Measurements from ENCODE around the gene NPFFR1. TPM values are rescaled to one million over a fixed set of nuclear protein-coding genes. Genes with fewer than 3 reads are reported as not detected.

The NPFFR1 gene
- total RNA-seq, 2 experiments from 2014 or later, result 0.02 TPM; not detected in 1

DNA sequence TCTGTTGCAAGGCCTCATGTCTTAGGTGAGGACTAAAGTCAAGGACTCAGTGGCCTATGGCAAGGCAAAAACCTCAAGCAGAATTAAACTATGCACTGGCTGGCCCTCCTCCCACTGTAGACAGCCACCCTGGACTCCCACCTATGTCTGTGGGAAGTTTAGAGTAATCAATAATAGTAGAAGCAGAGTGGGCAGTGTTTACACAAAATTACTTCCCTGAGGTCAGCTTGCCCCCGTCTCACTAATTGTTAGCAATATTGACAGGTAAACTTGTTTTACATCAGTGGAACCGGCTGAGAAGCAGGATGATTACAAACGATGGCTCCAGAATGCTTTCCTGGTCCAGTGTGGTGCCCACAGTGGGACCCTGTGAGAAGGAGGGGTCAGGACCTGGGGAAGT is 27.9 kb upstream of the NPFFR1 start:
- no peaks in the 10 kb centered on the region for H3K27me3 Mint-ChIP-seq
- H3K4me3 Mint-ChIP-seq, result no peak overlapping the region
- POLR2A ChIA-PET, result no interaction called here
- DNase-seq, result no peak
- no peaks in the 10 kb centered on the region for H3K4me1 Mint-ChIP-seq (ENCODE audit: low read depth)
- intact Hi-C loops (cut with micrococcal nuclease), result no loop called here
- H3K27ac Mint-ChIP-seq, result no peak overlapping the region
- peaks cover 5% of the 10 kb centered on the region for H3K9me3 Mint-ChIP-seq
- CTCF ChIA-PET, result no interaction called here
- no peaks in the 10 kb centered on the region for H3K36me3 Mint-ChIP-seq

GRCh38 chr10:70309661-70310060 is 25.9 kb upstream of the NPFFR1 start:
- Mint-ChIP-seq H3K27ac (no peak overlapping the region), H3K4me3 (no peak overlapping the region), H3K27me3 (no peaks in the 10 kb centered on the region), H3K9me3 (peaks cover 5% of the 10 kb centered on the region), H3K36me3 (no peaks in the 10 kb centered on the region), H3K4me1 (ENCODE audit: low read depth) (no peaks in the 10 kb centered on the region)
- ChIA-PET CTCF (no interaction called here), POLR2A (no interaction called here)
- intact Hi-C loops (cut with micrococcal nuclease), result no loop called here
- no peak for DNase-seq

- H3K36me3 Mint-ChIP-seq, result no peaks in the 10 kb centered on the region
- intact Hi-C loops (cut with micrococcal nuclease), result no loop called here
- CTCF ChIA-PET, result interaction anchor here (1.3 kb wide), 1 partner anchor 71 kb away, joined by 3 read pairs; no protein-coding TSS in a partner anchor
Measured at GRCh38 chr10:70308121-70309060, 24.6 kb upstream of the NPFFR1 start.

GRCh38 chr10:70306886-70307520 is 23.2 kb upstream of the NPFFR1 start:
- H3K36me3 Mint-ChIP-seq, result no peaks in the 10 kb centered on the region
- DNase-seq, result no peak
- no peaks in the 10 kb centered on the region for H3K9me3 Mint-ChIP-seq
- CTCF ChIA-PET, result interaction anchor here (1.3 kb wide), 1 partner anchor 73 kb away, joined by 3 read pairs; no protein-coding TSS in a partner anchor
- intact Hi-C loops (cut with micrococcal nuclease), result no loop called here
- H3K27me3 Mint-ChIP-seq, result no peaks in the 10 kb centered on the region
- no peak overlapping the region for H3K4me3 Mint-ChIP-seq
- no peak overlapping the region for H3K27ac Mint-ChIP-seq
- no peaks in the 10 kb centered on the region for H3K4me1 Mint-ChIP-seq (ENCODE audit: low read depth)
- POLR2A ChIA-PET, result no interaction called here

More at GRCh38 chr10:70308121-70309060, 24.6 kb upstream of the NPFFR1 start:
- H3K4me1 Mint-ChIP-seq (ENCODE audit: low read depth), result no peaks in the 10 kb centered on the region
- no peak for DNase-seq
- H3K4me3 Mint-ChIP-seq, result no peak overlapping the region
- H3K27ac Mint-ChIP-seq, result no peak overlapping the region
- H3K27me3 Mint-ChIP-seq, result no peaks in the 10 kb centered on the region
- no peaks in the 10 kb centered on the region for H3K9me3 Mint-ChIP-seq
- POLR2A ChIA-PET, result no interaction called here

- ChIA-PET POLR2A (no interaction called here), CTCF (no interaction called here)
- Mint-ChIP-seq H3K36me3 (no peaks in the 10 kb centered on the region), H3K27ac (no peak overlapping the region), H3K9me3 (no peaks in the 10 kb centered on the region), H3K27me3 (no peaks in the 10 kb centered on the region), H3K4me3 (no peak overlapping the region), H3K4me1 (ENCODE audit: low read depth) (no peaks in the 10 kb centered on the region)
- intact Hi-C loops (cut with micrococcal nuclease), result no loop called here
- DNase-seq, result no peak
Measured at GRCh38 chr10:70306181-70306705, 22.4 kb upstream of the NPFFR1 start.

DNA sequence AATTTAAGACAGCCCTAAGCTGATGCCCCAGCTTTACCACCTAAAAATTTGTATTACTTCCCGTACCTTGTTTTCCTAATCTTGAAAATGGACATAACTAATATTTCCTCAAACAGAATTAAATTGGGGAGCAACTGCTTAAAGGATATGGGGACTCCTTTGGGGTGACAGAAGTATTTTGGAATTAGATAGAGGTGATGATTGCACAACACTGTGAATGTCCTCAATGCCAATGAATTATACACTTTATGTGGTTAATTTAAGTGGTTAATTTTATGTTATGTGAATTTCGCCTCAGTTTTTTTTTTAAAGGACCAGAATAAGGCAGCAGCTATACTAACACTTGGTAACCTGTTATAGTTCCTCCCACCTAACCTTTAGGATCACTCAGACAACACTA is 19.9 kb upstream of the NPFFR1 start:
- Mint-ChIP-seq H3K27ac (no peak overlapping the region), H3K36me3 (no peaks in the 10 kb centered on the region), H3K9me3 (no peaks in the 10 kb centered on the region), H3K27me3 (no peaks in the 10 kb centered on the region), H3K4me1 (ENCODE audit: low read depth) (no peaks in the 10 kb centered on the region), H3K4me3 (no peak overlapping the region)
- intact Hi-C loops (cut with micrococcal nuclease), result no loop called here
- CTCF ChIA-PET, result interaction anchor here (1.6 kb wide), 1 partner anchor 188 kb away, joined by 4 read pairs; no protein-coding TSS in a partner anchor
- DNase-seq, result no peak
- POLR2A ChIA-PET, result no interaction called here

- Mint-ChIP-seq H3K27ac (no peak overlapping the region), H3K27me3 (no peaks in the 10 kb centered on the region), H3K4me1 (ENCODE audit: low read depth) (no peaks in the 10 kb centered on the region), H3K36me3 (no peaks in the 10 kb centered on the region), H3K4me3 (no peak overlapping the region), H3K9me3 (no peaks in the 10 kb centered on the region)
- POLR2A ChIA-PET, result no interaction called here
- DNase-seq, result no peak
- CTCF ChIA-PET, result interaction anchor here (1.1 to 1.3 kb wide), 2 partner anchors 30 to 35 kb away, joined by 3 to 4 read pairs; no protein-coding TSS in a partner anchor
- intact Hi-C loops (cut with micrococcal nuclease), result no loop called here
Measured at GRCh38 chr10:70302292-70302691, 18.5 kb upstream of the NPFFR1 start.

- ChIA-PET POLR2A (no interaction called here), CTCF (no interaction called here)
- Mint-ChIP-seq H3K27me3 (no peaks in the 10 kb centered on the region), H3K4me1 (ENCODE audit: low read depth) (no peaks in the 10 kb centered on the region), H3K9me3 (no peaks in the 10 kb centered on the region), H3K27ac (no peak overlapping the region), H3K4me3 (no peak overlapping the region), H3K36me3 (no peaks in the 10 kb centered on the region)
- DNase-seq, result no peak
- intact Hi-C loops (cut with micrococcal nuclease), result no loop called here
Measured at GRCh38 chr10:70300908-70301597, 17.2 kb upstream of the NPFFR1 start.

GRCh38 chr10:70300461-70300860 is 16.7 kb upstream of the NPFFR1 start:
- no peak for DNase-seq
- no peaks in the 10 kb centered on the region for H3K36me3 Mint-ChIP-seq
- no peak overlapping the region for H3K4me3 Mint-ChIP-seq
- ChIA-PET CTCF (interaction anchor here (1.1 kb wide), 1 partner anchor 28 kb away, joined by 3 read pairs; no protein-coding TSS in a partner anchor), POLR2A (no interaction called here)
- no peaks in the 10 kb centered on the region for H3K4me1 Mint-ChIP-seq (ENCODE audit: low read depth)
- H3K9me3 Mint-ChIP-seq, result no peaks in the 10 kb centered on the region
- H3K27me3 Mint-ChIP-seq, result no peaks in the 10 kb centered on the region
- intact Hi-C loops (cut with micrococcal nuclease), result no loop called here
- no peak overlapping the region for H3K27ac Mint-ChIP-seq

GRCh38 chr10:70299876-70300275 is 16.1 kb upstream of the NPFFR1 start:
- H3K4me3 Mint-ChIP-seq, result no peak overlapping the region
- no peaks in the 10 kb centered on the region for H3K9me3 Mint-ChIP-seq
- H3K36me3 Mint-ChIP-seq, result no peaks in the 10 kb centered on the region
- ChIA-PET POLR2A (no interaction called here), CTCF (interaction anchor here (1.1 kb wide), 1 partner anchor 27 kb away, joined by 3 read pairs; no protein-coding TSS in a partner anchor)
- no peaks in the 10 kb centered on the region for H3K27me3 Mint-ChIP-seq
- no peaks in the 10 kb centered on the region for H3K4me1 Mint-ChIP-seq (ENCODE audit: low read depth)
- DNase-seq, result no peak
- intact Hi-C loops (cut with micrococcal nuclease), result no loop called here
- no peak overlapping the region for H3K27ac Mint-ChIP-seq

DNA sequence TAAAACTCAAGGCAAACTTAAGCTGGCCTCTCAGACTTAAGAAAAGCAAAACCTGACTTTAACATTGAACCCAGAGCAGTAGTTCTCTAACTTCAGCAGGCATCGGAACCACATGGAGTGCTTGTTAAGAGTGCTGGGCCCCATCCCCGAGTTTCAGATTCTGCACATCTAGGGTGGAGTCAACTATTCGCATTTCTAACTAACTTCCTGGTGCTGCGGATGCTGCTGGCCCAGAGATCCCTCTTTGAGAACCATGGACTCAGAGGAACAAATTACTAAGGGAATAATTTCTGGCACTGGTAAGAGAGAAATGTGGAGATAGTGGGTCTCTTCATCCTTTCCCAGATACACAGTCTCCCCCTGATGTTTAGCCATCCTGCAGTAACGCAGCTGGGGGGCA is 14.6 kb upstream of the NPFFR1 start:
- POLR2A ChIA-PET, result no interaction called here
- no peaks in the 10 kb centered on the region for H3K27me3 Mint-ChIP-seq
- CTCF ChIA-PET, result interaction anchor here (0.9 to 1.5 kb wide), 2 partner anchors 30 to 66 kb away, joined by 3 read pairs; no protein-coding TSS in a partner anchor

GRCh38 chr10:70297224-70297623 is 13.4 kb upstream of the NPFFR1 start:
- H3K36me3 Mint-ChIP-seq, result no peaks in the 10 kb centered on the region
- DNase-seq, result no peak
- H3K4me3 Mint-ChIP-seq, result no peak overlapping the region
- no peaks in the 10 kb centered on the region for H3K27me3 Mint-ChIP-seq
- CTCF ChIA-PET, result interaction anchor here (1.0 to 1.5 kb wide), 3 partner anchors 67 to 82 kb away, joined by 3 to 4 read pairs (median 3); no protein-coding TSS in a partner anchor
- intact Hi-C loops (cut with micrococcal nuclease), result loop anchor here (2.0 kb wide), 1 partner anchor 58 kb away; no protein-coding TSS in a partner anchor
- H3K27ac Mint-ChIP-seq, result no peak overlapping the region
- H3K9me3 Mint-ChIP-seq, result no peaks in the 10 kb centered on the region
- no peaks in the 10 kb centered on the region for H3K4me1 Mint-ChIP-seq (ENCODE audit: low read depth)
- POLR2A ChIA-PET, result no interaction called here

More for the DNA sequence above, 14.6 kb upstream of the NPFFR1 start:
- DNase-seq, result no peak
- no peaks in the 10 kb centered on the region for H3K36me3 Mint-ChIP-seq
- H3K27ac Mint-ChIP-seq, result no peak overlapping the region
- H3K9me3 Mint-ChIP-seq, result no peaks in the 10 kb centered on the region
- H3K4me3 Mint-ChIP-seq, result no peak overlapping the region
- intact Hi-C loops (cut with micrococcal nuclease), result no loop called here
- no peaks in the 10 kb centered on the region for H3K4me1 Mint-ChIP-seq (ENCODE audit: low read depth)
